Measurements from ENCODE around the gene LINC00237. TPM values are rescaled to one million over a fixed set of nuclear protein-coding genes. Genes with fewer than 3 reads are reported as not detected.

LINC00237 gene
- total RNA-seq, 1 experiment from 2014 or later: 0.90 TPM

- Mint-ChIP-seq H3K36me3 (ENCODE audit: insufficient read depth in 1 of 3, low read depth in 3 of 3) (peaks cover 0 to 2% (median under 1%) of the 10 kb centered on the region in 3 experiments; a peak in 1 of 7 replicates), H3K9me3 (no peaks in the 10 kb centered on the region; a peak in 1 of 5 replicates), H3K27ac (peak within 1 kb of the TSS; percentile 37 to 92 (median 87); a peak in 6 of 7 replicates), H3K4me3 (peak within 1 kb of the TSS; percentile 87 to 92), H3K27me3 (ENCODE audit: low read depth) (peaks cover 3% of the 10 kb centered on the region; the same call in 1 of the 2 replicates), H3K4me1 (peaks cover 31 to 35% of the 10 kb centered on the region in 2 experiments)
- no peak within 1 kb of the TSS for H2BK120ac ChIP-seq (ENCODE audit: low read depth, low read length, poor library complexity, severe bottlenecking)
- H3K9ac ChIP-seq (ENCODE audit: extremely low read depth, insufficient read length, low read length): peak within 1 kb of the TSS; percentile 52
- no peak within 1 kb of the TSS for H4K91ac ChIP-seq (ENCODE audit: insufficient read length, low read depth, low read length)
- no peak within 1 kb of the TSS for H3K27ac ChIP-seq (ENCODE audit: insufficient read length, low read depth, low read length)
- no peak within 1 kb of the TSS for H3K18ac ChIP-seq (ENCODE audit: insufficient read length, low read depth, low read length)
- H2AK5ac ChIP-seq (ENCODE audit: insufficient read length, low read length): no peak within 1 kb of the TSS
- no peak within 1 kb of the TSS for H3K23ac ChIP-seq (ENCODE audit: insufficient read length, low read depth, low read length)
- no peak within 1 kb of the TSS for H2BK15ac ChIP-seq (ENCODE audit: low read depth, low read length)
- H3K27me3 ChIP-seq (ENCODE audit: insufficient read depth, low read length): no peaks in the 10 kb centered on the region
- H3K56ac ChIP-seq (ENCODE audit: insufficient read length, low read depth, low read length): no peak within 1 kb of the TSS
- no peak within 1 kb of the TSS for H4K5ac ChIP-seq (ENCODE audit: insufficient read length, low read depth, low read length)
- no peak within 1 kb of the TSS for H2BK20ac ChIP-seq (ENCODE audit: low read depth, low read length, poor library complexity, severe bottlenecking)
- TF ChIP-seq CTCF (conservative IDR thresholded peaks at IDR 0.05): peak; percentile 46; the same call in 2 of the 3 replicates
- H2AFZ ChIP-seq (ENCODE audit: low read length): no peak within 1 kb of the TSS
- peaks cover 1% of the 10 kb centered on the region; the same call in 1 of the 2 replicates for H3K79me2 ChIP-seq (ENCODE audit: insufficient read depth, low read length)
- H3K4ac ChIP-seq (ENCODE audit: low read depth, low read length): no peak within 1 kb of the TSS
- H3K23me2 ChIP-seq (ENCODE audit: insufficient read length, low read depth, low read length, poor library complexity, severe bottlenecking): peaks cover 8% of the 10 kb centered on the region
- H3K9me3 ChIP-seq (ENCODE audit: control insufficient read depth, low read depth, low read length): no peaks in the 10 kb centered on the region
- no peak within 1 kb of the TSS for H4K8ac ChIP-seq (replicated peaks; ENCODE audit: insufficient read length, low read depth, low read length)
- H2BK5ac ChIP-seq (ENCODE audit: insufficient read length, low read length): no peak within 1 kb of the TSS
- H3K79me1 ChIP-seq (ENCODE audit: insufficient read depth, low read depth, low read length, poor library complexity, severe bottlenecking): peaks cover 3% of the 10 kb centered on the region
- no peak within 1 kb of the TSS for H3T11ph ChIP-seq (ENCODE audit: low read length)
- 0 out of 2 replicates have a peak within 1 kb of the TSS, but pooled peaks have one; percentile 11 for H3K14ac ChIP-seq (ENCODE audit: insufficient read depth, low read length)
- no CpG with 5 or more reads among the region's 66 CpGs for WGBS (ENCODE audit: extremely low coverage, insufficient read length, low lambda C conversion rate)
- DNase-seq: peak; percentile 96
- H3K4me1 ChIP-seq (ENCODE audit: insufficient read depth, low read length): peaks cover 5% of the 10 kb centered on the region; the same call in 1 of the 2 replicates
- H4K20me1 ChIP-seq (ENCODE audit: control insufficient read depth, insufficient read depth, insufficient read length): no peaks in the 10 kb centered on the region
- H3K4me2 ChIP-seq (ENCODE audit: insufficient read depth, insufficient read length, low read length): peak within 1 kb of the TSS; percentile 87
- no peak within 1 kb of the TSS for H2BK12ac ChIP-seq (ENCODE audit: insufficient read length, low read depth, low read length)
Measured at GRCh38 chr20:21125849-21126580, 19.9 kb upstream of the LINC00237 start, which contains the start of gene KIZ. TSS of gene KIZ (plus strand) at chr20:21126082. CDS start at chr20:21126116, 34 bp downstream.

Measured in H9 (cell line).